NCI-H2171 treated with DMSO at 0.1 percent for 48 hours (cell line): ENCODE results near the gene RCE1.
"Not testable (repeated sequence)": the region's sequence is repeated elsewhere in the genome, so short reads cannot be mapped to it uniquely, and the experiment has no call there.

ENCODE experiments used
- DNase-seq: peaks from one replicate; lab custom pipeline; 2025; lab: John Stamatoyannopoulos, UW

The RCE1 gene, protein sequence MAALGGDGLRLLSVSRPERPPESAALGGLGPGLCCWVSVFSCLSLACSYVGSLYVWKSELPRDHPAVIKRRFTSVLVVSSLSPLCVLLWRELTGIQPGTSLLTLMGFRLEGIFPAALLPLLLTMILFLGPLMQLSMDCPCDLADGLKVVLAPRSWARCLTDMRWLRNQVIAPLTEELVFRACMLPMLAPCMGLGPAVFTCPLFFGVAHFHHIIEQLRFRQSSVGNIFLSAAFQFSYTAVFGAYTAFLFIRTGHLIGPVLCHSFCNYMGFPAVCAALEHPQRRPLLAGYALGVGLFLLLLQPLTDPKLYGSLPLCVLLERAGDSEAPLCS

DNA sequence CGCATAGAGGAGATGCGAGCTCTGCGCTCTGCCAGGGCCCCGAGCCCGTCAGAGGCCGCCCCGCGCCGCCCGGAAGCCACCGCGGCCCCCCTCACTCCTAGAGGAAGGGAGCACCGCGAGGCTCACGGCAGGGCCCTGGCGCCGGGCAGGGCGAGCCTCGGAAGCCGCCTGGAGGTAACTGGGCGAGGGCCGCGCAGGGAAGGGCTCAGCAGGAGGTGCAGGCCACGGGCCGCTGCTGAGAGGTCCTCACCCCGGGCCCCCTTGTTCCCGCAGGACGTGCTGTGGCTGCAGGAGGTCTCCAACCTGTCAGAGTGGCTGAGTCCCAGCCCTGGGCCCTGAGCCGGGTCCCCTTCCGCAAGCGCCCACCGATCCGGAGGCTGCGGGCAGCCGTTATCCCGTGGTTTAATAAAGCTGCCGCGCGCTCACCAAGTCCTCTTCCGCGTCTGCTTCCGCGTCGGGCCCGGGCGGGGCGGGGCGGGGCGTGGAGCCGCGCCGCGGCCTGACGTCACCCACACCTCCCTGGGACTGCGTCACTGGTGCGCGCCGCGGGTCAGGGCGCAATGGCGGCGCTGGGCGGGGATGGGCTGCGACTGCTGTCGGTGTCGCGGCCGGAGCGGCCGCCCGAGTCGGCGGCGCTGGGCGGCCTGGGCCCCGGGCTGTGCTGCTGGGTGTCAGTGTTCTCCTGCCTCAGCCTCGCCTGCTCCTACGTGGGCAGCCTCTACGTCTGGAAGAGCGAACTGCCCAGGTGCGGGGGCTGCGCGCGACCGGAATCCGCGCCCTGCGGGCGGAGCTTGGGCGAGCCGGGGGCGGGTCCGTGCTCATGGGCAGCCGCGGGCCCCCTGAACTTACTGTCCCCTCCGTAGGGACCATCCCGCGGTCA, at the start of gene RCE1:
TSS of gene RCE1 (plus strand) at position 546 of the 880 bp plus-strand sequence. CDS start at position 561, 15 bp downstream.
- peak; percentile 82 for DNase-seq

DNA sequence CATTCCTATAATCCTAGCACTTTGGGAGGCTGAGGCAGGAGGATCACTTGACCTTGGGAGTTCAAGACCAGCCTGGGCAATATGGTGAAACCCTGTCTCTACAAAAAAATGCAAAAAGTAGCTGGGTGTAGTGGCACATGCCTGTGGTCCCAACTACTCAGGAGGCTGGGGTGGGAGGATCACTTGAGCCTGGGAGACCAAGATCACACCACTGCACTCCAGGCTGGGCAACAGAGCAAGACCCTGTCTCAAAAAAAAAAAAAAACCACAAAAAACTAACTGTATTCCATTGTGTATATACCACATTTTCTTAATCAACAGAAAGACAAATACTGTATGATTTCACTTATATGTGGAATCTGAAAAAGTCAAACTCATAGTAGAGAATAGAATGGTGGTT, 43.4 kb upstream of the RCE1 start:
- not testable (repeated sequence) for DNase-seq

DNA sequence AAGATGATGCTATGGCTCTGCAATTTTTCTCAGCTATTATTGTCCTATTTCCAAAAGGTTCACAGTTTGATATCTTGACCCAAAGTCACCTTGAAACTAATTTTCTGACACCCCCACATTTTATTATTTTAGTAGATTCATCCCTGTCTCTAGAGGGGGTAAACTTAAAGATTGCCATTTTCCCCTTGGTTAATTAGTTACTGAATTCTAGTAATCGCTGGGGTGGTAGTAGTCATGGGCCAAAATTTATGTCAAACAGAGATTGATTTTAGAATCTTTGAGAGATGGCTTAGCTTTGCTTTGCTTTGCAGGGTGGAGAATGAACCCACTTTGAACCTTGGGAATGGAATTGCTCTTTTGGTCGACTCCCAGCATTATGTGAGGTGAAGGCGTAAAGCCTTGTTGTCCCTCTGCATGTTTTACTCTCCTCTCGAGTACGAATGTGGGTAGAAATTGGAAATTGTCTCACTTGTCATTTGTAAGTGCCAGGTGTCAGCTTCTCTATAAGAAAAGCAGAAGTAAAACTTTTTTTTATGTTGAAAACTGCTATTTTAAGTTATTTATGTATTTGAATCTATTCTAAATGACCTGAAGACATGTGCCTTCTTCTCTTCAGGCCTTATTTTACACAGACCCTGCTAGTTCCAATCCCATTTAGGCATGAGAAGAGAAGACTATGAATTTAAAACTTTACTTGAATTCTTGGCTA, 42.4 kb upstream of the RCE1 start:
- DNase-seq: no peak

DNA sequence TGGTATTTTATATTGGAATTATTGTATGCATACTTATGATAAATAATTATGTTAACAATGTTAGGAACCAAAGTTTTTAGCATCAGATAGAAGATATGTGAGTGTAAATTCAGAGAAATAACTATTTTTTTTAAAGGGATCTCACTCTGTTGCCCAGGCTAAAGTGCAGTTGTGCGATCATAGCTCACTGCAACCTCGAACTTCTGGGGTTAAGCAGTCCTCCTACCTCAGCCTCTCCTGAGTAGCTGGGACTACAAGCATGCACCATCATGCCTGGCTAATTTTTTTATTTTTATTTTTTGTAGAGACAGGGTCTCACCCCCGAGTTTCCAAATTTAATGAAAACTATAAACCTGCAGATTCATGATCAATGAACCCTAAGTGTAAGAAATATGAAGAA, 33.6 kb upstream of the RCE1 start:
- DNase-seq: no peak

DNA sequence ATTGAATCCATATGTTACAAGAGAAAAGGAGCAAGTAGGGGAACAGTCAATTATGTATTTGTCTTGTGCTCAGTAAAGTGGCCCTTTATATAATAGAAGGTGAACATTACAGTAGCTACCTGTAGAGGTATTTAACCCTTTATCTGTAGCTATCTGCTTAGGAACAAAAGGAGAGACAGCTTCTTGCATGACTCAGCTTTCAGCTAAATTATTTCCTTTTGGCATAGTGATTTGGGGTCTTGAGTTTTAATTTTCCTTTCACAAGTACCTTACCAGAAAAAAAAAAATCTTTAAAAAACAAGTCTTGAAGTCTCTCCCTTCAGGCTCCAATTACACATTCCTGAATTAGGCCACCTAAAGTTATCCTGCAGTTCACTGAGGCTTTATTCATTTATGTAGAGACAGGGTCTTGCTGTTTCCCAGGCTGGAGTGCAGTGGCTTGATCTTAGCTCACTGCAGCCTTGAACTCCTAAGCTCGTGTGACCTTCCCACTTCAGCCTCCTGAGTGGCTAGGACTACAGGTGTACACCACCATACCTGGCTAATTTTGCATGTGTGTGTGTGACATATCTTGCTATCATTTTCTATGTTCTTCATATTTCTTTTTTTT, 32.6 kb upstream of the RCE1 start:
- no peak for DNase-seq

DNA sequence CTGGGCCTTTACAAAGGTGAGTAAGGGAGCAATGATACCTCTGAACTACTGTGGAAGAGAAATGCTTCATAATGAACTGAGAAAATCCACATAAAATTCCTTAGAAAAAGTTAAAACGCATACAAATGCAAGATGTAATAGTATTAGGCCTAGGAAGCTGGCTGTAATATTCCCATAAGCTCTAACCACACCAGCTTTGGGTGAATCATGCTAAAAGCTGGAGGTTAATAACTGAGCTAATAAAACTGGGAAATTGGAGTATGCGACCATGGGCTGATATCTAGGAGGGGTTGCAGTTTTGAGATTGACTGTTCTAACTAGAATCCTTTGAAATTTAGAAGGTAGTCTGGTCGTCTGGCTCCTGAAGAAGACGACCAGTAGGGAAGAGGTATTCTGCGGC, 28.6 kb upstream of the RCE1 start:
- no peak for DNase-seq

DNA sequence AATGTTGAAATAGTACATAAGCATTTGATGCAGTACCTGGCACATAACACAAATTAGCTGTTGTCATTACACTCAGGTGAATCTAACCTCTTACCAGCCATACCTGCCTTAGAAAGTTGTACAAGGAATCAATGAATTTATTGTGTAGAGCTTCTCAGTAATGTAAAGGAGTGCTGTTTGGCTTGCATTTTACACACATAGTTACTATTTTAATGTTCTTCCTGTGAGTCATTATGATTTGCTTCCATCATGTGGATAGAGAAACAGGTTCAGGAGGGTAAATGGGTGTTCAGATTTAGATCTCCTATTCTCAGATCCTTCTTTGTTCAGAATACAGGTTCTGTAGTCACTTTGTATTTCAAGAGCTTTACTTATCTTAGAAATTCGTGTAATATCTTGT, 27.6 kb upstream of the RCE1 start:
- no peak for DNase-seq

DNA sequence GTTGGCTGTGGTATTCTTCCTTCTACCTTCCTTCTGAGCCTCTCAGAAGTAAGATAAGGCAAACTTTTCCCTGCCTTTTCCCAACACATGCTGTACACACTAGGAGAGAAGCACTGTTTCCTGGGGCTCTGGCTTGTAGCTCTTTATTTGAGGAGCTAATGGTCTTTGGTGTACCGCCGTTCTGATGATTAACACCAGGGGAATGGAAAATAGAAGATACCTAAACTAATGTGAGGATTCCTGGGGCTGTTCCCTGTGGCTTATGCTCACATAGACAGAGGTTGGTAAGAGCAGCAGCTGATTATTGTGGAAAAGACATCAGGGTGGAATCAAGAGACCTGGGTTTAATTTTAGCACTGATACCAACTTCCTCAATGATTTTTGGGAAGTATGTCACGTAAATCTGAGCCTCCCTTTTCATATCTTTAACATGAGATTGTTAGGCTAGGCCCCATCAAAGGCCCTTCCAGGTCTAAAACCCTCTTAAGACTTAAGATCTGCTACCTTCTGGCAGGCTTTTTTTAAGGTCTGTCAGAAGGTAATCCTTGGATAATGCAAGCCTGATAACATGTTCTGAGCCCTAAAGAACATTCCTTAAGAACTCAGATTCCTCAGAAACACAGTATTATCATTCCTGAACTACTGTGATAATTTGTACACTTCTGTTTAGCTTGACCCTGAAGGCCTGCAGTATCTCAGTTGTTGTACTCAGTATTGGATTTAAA, 24.8 kb upstream of the RCE1 start:
- DNase-seq: no peak

DNA sequence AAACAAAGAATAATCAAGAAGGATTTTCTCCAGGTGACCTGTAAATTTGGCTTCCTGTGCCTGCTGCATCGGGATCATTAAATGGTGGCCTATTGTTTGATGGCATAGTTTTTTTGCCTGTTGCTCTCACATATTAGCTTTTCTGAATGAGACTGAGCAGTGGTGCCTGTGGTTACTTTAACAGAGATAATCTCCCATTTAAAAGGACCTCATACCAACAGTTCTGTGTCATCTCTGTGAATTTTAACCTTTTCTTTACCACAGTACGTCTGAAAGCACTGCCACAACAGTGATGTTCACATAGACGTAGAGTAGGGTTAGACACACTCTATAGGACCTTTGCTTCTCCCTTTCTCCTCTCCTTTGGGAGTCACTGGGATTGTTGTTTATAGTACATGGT, 22.9 kb upstream of the RCE1 start:
- no peak for DNase-seq

DNA sequence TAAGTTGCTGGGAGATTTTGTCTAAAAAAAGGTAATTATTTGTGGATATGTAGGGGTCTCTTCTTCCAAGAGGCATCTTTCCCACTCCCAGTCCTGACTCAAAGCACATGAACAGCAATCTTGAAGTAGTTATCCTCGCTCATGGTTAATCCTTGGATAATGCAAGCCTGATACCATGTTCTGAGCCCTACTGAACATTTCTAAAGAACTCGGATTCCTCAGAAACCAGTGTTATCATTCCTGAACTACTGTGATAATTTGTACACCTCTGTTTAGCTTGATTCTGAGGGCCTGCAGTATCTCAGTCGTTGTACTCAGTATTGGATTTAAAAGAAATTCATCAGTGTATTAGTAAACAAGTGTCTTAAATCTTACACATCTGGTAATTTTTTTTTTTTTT, 22.3 kb upstream of the RCE1 start:
- DNase-seq: no peak

DNA sequence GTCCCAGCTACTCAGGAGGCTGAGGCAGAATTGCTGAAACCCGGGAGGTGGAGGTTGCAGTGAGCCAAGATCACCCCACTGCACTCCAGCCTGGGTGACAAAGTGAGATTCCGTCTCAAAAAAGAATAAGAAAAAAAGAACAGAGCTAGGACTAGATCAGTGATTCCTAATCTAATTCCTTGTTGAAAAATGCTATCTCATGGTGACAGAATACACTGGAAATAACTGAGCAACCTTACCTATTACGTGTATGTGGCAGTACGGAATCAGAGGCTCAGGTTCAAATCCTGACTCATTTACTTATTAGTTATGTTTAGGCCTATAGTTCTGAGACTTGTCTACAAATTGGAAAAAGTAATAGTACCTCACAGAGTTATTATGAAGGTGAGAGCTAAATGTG, 19.5 kb upstream of the RCE1 start:
- no peak for DNase-seq

DNA sequence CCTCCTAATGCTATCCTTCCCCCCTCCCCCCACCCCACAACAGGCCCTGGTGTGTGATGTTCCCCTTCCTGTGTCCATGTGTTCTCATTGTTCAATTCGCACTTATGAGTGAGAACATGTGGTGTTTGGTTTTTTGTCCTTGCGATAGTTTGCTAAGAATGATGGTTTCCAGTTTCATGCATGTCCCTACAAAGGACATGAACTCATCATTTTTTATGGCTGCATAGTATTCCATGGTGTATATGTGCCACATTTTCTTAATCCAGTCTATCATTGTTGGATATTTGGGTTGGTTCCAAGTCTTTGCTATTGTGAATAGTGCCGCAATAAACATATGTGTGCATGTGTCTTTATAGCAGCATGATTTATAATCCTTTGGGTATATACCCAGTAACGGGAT, 18.7 kb upstream of the RCE1 start:
- not testable (repeated sequence) for DNase-seq

DNA sequence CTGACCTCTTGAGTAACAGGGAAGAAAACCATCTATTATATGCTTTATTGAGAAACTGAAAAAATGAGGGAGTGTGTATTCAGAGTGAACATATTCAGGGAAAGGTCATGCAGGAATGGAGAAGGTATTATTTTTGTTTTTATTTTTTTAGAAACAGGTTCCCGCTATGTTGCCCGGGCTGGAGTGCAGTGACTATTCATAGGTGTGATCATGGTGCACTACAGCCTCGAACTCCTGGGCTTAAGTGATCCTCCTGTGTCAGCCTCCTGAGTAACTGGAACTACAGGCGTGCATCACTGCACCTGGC, 8.7 kb upstream of the RCE1 start:
- no peak for DNase-seq

DNA sequence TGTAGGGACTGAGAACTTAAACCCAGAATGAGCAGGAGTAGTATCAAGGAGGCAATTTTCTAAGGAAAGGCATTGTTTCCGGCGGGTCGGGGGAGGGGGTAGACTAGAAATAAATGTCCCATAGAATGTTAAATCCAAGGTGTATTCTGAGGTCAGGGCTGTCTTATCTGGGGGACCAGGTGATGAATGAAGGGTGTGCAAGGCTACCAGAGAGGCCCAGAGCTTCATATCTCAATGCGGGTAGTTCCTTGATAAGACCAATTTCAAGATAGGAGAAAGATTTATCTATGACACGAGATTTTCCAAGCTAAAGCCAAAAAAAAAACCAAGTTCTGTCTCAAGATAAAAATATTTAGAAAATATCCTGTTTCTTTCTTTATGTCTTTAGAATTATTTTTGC, 8.3 kb upstream of the RCE1 start:
- DNase-seq: no peak

DNA sequence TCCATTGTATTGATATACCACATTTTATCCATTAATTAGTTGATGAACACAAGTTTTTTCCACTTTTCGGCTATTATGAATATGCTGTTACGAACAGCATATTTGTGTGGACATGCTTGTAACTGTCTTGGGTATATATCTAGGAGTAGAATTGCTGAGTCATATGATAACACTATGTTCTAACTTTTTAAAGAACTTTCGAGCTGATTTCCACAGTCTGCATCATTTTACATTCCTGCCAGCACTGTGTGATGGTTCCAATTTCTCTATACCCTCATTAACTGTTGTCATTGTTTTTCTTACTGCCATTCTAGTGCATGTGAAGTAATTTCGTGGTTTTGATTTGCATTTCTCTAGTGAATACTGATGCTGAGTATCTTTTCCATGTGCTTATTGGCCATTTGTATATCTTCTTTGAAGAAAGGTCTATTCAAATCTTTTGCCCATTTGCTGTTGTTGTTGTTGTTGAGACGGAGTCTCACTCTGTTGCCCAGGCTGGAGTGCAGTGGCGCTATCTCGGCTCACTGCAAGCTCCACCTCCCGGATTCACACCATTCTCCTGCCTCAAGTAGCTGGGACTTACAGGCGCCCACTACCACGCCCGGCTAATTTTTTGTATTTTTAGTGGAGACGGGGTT, 7.4 kb upstream of the RCE1 start:
- DNase-seq: no peak

DNA sequence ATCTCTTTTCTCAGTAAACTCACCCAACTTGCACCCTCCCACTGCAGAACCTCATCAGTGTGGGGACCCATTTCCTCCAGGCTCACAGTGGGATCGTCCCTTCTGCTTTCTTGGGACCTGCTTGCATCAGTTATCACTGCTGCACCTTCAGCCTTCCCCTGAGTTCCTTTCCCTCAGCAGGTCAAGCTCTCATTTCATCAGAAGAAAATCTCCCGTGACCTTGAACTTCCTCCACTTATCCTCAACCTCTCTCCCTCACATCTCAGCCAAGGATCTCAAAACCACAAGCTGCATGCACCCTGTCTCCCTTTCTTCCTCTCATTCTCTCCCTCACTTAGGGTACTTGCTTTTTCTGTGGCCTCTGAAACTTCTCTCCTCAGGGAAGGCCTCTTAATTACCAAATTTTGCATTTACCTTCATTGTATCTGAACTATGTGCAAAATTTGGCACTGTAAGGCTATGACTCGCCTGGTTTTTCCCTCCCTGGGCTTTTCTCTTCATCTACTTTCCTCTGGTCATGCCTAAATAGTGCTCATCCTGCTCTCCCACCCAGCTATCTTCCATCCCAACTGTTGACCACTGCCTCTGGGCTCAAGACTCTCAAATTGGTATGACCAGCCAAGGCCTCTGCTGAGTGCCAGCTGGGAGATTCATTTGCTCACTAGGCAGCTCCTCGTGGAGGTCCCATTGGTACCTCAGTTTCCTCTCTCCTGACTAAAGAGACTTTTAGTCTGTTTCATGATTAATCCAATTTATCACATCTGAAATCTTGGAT, 2.7 kb upstream of the RCE1 start:
- no peak for DNase-seq

DNA sequence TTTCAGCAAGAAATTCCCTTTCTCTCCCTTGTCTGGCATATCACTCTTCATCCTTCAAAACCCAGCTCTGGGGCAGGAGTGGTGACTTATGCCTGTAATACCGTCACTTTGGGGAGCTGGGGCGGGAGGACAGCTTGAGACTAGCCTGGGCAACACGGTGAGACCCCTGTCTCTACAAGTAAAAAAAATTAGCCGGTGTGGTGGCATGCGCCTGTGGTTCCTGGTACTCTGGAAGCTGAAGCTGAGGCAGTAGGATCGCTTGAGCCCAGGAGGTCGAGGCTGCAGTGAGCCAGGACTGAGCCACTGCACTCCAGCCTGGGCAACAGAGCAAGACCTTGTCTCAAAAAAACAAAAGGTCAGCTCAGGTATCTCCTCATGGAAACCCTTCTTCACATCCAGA, 1.4 kb upstream of the RCE1 start:
- DNase-seq: no peak

DNA sequence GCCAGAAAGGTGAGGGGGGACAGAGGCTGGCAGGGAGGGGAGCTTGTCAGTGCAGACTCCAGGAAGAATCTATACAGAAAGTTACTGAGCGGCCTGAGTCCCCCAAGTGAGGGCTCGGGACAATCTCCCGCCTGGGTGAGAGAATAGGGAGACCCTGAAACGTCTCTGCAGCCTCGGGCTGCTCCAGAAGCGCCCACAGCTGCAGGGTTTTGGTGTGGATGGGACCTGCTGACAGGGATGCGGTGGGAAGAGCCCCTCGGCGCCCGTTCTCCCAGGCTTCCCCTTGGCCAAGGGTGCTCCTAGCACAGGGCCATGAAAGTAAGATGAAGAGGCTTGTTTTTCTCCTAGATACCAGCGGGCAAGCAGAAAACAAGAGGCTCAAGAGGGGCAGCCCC, 743 bp upstream of the RCE1 start:
- DNase-seq: no peak

DNA sequence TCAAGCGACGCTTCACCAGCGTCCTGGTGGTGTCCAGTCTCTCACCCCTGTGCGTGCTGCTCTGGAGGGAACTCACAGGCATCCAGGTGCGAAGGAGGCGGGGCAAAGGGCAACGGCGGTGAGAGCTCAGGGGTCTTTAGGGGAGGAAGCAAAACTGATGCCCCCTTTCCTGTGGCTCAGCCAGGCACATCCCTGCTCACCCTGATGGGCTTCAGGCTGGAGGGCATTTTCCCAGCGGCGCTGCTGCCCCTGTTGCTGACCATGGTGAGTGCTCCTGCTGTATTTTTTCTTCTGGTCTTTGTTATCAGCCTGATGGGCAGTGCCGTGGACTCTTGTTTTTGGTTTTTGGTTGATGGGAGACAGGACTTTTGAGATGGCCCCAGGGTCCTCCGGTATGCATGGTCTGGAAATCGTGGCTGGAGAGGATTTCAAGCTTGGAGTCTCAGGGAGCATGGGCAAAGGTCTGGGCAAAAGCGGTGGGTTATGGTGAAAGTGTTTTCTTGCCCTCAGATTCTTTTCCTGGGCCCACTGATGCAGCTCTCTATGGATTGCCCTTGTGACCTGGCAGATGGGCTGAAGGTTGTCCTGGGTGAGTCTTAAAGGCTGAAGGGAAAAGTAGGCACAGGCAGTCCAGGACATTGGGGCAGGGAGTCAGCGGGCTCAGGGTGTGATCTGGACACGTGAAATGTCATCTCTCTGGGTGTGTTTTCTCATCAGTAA, 695 bp downstream of the RCE1 start:
- peak; percentile 44 for DNase-seq
